Fibroblast of lung (primary cell): Measurements from ENCODE around the gene PTGES2.

Experiments used
- CTCF ChIP-seq, 2 donors: IDR thresholded peaks in 1 of 2; conservative IDR thresholded peaks in 1 of 2; 1 replicate in 1 of 2; 2 replicates in 1 of 2; pipeline ENCODE4 v1.5.1; 2011 to 2012; ENCODE audit warnings: low read length in 2 of 2, control low read depth in 1 of 2, inconsistent platforms in 1 of 2, low read depth in 1 of 2, mild to moderate bottlenecking in 1 of 2
- EZH2 ChIP-seq: IDR thresholded peaks from 2 replicates; pipeline ENCODE4 v1.5.1; 2012; ENCODE audit warnings: low read length, control low read depth, mild to moderate bottlenecking; ENCODE audit errors: missing control alignments

- TF ChIP-seq CTCF (conservative IDR thresholded peaks at IDR 0.05 in 1 of 2, IDR thresholded peaks at IDR 0.05 in 1 of 2; ENCODE audit: low read depth in 1 of 2, low read length in 2 of 2) (peak; percentile 58 to 66), EZH2 (no peak)
Observed at GRCh38 chr9:128124873-128125579, 2.5 kb downstream of the PTGES2 start.
